NCI-H446 (cell line): ENCODE results near the gene ETV5.

Experiments used
- DNase-seq, 2 experiments: peaks; one replicate each; lab custom pipeline; 2025; lab: John Stamatoyannopoulos, UW

Gene ETV5

GRCh38 chr3:186095561-186096081, 13.3 kb downstream of the ETV5 start:
- DNase-seq = no peak

DNA sequence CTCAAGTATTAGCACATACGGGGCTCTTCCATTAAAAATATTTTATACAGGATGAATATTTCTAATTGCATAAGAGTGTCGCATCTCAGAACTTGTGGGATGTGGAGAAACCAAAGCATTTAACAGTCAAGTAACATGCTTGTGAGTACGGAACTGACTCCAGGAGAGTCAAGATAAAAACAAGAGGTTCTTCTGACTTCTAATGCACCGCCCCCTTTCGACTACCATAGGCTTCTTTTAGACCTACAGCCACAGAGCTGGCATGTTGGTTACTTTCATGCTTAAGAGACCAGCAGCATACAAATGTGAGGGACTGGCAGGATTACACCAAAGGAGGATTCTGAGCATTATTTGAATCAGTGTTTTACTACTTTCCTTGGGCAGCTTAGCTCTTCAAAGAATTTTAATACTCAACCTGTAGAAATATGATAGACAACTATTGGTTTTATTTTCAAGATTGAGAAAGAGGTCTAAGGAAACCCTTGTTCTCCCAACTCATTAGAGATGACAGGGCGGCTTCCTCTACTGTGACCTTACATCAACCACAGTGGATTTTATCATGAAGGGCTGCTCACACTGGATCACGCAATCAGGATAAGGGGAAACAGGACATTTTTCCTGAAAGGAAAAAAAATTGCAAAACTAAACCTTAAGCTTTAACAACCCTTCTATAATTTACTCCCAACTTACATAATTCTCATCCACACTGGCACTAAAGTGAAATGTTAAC, 14.0 kb downstream of the ETV5 start:
- no peak for DNase-seq

- no peak for DNase-seq
Measured at GRCh38 chr3:186094271-186094670, 14.6 kb downstream of the ETV5 start.

GRCh38 chr3:186093271-186093900, 15.5 kb downstream of the ETV5 start:
- DNase-seq = no peak

- DNase-seq = no peak
Measured at GRCh38 chr3:186092360-186093070, 16.4 kb downstream of the ETV5 start.

DNA sequence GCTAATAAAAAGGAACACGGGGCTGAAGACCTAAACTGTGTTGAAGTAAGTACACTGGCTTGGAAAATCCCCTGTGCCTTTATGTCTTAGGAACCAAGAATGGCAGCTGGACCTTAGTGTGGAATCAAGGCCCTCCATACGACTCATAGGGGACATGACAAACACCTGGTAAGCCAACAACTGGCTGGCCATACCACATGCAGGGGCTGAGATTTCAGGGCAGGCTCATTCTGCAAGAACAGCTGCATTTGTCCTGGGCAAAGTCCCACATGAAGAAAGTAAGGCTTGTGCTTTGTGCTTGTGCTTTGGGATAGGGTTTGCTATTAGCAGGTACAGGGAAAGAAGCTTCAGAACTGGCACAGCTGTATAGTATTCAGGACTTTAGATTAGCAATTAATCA, 18.0 kb downstream of the ETV5 start:
- DNase-seq = no peak

DNA sequence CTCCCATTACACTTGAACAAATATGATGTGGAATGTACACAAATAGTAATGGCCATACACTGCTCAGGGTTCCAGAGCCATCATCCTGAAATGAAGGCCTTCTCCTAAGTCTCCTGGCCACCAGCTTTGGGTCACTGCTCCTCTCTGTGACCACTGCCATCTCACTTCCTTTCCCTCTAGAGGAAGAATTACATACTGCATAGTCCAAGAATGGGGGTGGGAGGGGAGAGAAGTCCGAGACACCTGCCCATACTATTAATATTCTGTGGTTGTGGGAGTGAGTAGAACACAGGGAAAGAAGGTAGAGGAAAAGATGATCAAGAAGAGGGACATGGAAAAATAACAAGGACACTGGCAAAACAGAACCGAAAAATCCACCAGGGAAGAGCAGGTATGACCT, 20.6 kb downstream of the ETV5 start:
- no peak for DNase-seq

DNA sequence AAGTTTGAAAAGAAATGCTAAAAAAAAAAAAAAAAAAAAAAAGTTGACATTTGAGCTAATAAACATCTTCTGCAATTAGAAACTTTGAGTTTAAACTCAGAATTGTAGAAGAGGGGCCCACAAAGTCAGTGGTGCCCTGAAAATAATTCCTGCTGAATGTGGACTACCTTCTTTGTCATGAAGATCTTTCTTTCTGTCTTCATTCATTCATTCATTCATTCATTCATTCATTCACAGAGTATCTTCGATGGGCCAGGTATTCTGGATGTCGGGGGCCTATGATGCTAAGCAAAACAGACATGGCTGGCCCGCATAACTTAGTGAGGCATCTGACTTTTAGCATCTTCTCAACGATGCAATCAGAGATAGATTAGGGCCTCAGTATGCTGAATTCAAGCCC, 24.6 kb downstream of the ETV5 start:
- no peak for DNase-seq

DNA sequence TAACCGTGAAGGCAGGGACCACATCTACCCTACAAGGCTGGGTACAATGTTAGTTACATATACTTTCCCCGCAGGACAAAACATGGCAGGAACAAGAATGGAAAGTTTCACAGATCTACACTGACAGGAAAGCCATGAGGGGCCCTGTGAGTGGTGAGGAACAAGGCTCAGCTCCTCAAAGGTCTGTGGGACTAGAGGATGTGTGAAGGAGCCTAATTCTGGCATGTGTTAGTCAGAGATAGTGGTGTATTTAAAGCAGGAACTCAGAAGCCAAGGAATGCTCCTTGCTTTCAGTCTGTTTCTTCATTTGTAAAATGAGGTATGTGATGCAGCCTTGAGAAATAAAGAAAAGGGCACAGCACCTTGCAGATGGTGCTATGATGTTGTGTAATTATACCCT, 25.1 kb downstream of the ETV5 start:
- DNase-seq = no peak

DNA sequence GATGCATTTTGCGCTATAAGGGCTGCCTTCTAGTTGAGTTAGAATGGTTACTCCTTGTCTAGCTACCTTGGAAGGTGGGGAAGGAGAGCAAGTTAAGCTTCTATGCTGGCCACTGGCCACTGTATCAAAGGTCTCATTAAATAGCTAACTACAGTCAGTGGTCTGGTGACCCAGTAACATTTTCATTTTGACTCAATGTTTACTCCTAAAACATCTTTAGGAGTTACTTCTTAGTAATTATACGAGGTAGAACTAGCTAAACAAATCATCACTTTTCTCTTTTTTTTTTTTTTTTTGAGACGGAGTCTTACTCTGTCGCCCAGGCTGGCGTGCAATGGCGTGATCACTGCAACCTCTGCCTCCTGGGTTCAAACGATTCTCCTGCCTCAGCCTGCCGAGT, 26.7 kb downstream of the ETV5 start:
- no peak for DNase-seq

DNA sequence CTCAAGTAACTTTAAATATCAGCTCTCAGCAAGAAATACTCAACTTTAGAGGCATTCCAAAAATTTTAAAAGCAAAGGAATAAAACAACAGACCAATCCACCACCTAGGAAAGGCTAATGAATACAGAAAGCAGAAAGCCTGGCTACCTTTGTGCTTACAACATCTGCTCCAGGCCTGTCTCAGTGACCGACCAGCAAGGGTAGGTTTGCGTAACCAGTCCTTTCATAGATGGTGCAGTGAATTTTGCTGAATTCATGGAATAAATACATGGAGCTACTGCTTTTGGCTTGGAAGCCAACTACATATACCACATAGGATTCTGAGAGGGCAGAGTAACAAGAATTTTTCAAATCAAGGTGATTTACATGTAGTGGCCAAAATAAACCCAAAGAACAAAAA, 27.2 kb downstream of the ETV5 start:
- no peak for DNase-seq

- DNase-seq = no peak
Measured at GRCh38 chr3:186080849-186081438, 27.9 kb downstream of the ETV5 start.

- no peak for DNase-seq
Measured at GRCh38 chr3:186079925-186080324, 29.0 kb downstream of the ETV5 start.

DNA sequence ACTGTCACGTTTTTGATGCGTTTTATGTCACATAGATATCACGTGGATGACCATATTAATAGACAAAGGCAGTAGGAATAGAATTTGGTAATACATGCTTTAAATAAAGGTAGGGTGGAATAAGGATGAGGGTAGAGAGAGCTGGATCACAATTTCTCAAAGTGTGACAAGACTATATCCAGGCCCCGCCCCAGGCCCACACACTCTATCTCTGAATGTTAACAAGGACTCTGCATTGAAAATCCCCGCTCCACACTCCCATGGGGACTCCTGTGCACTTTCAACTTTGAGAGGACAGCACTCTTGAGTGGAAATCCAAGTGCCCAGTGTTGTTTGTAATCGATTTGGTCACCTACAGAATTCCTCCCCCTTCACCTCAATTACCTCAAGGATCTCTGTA, 31.4 kb downstream of the ETV5 start:
- no peak for DNase-seq

DNA sequence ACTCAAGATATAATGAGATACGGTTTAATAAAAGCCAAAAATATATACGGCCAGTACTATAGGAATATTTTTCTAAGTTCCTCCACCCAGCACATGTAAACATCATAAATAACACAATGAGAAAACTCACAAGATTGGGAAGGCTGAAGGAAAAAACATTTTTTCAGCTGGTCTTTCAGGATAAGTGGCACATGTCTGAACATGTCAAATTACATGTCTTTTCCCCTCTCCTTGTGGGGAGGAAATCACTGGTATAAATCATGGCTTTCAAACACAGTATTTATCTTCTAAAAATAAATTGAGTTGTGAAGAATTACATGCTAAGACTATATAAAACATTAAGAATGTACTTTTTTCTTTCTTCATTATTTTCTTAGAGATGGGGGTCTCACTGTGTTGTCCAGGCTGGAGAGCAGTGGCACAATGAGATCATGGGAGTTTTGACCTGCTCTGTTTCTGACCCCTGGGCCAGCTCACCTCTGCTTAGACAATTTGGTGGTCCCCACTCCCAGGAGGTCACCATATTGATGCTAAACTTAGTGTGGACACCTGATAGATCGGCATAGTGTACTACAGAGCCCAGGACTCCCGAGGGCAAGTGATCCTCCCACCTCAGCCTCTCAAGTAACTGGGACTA, 32.8 kb downstream of the ETV5 start:
- no peak for DNase-seq

- DNase-seq = no peak
Measured at GRCh38 chr3:186075489-186075888, 33.4 kb downstream of the ETV5 start.

DNA sequence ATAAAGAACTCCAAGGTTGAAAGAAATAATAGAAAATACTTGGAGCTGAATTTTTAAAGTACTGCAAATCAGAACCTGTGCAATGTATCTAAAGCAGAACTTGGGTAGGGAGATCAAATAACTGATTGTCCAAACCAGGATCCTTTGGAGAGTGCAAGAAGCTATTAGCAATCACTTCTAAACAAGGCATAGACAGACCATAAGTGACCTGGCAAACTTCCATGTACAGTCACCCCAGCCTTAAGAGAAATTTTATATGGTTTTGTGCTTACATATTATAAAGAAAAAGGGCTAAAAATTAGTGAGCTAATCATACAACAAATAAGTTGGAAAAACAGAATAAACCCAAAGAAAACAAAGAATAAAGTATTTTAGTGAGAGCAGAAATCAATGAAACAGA, 35.2 kb downstream of the ETV5 start:
- DNase-seq = no peak

GRCh38 chr3:186070996-186071395, 37.9 kb downstream of the ETV5 start:
- no peak for DNase-seq

- no peak for DNase-seq
Measured at GRCh38 chr3:186070550-186070949, 38.3 kb downstream of the ETV5 start.

- no peak for DNase-seq
Measured at GRCh38 chr3:186070133-186070532, 38.8 kb downstream of the ETV5 start.

DNA sequence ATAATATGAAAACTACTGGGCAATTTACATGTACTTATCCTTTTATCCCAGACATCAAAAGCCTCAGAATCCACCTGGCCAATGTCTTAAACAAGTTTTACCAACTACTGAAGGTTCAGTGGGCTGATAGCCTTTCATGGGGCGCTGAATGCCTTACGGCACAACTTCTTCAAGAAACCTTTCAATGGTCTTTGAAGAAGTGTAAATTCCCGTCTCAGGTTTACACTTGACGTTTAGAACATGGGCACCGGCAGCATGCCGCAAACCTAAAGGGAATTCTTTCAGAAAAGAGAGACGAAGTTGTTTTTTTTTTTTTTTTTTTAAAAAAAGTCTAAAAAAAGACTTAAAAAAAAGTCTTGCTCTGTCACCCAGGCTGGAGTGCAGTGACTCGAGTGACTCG, 39.7 kb downstream of the ETV5 start:
- no peak for DNase-seq

DNA sequence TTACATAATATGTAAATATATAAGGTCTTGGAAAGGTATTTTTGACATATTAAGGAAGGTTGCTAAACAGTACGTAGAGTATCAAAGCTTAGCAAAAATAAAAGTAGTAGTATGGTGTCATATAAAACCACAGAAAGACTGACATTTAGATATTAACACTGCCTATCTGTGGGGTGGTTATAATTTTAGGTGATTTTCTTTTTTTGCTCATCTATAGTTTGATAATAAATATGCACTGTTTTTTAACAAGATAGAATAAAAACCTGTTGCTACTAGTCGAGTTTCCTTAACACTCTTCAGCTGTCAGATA, 40.7 kb downstream of the ETV5 start:
- no peak for DNase-seq
